Lower leg skin (tissue), 4 donors: ENCODE results near the gene LRIG1. TPM values are rescaled to one million over a fixed set of nuclear protein-coding genes. Genes with fewer than 3 reads are reported as not detected.

Experiments used
- DNase-seq, 2 donors: peaks; one replicate each; pipeline ENCODE4 v3.0.0-alpha.2; 2019; ENCODE audit warnings: low spot score in 2 of 2
- H3K4me3 ChIP-seq: fragments of 200-600 bp; sonication (generic); 2 replicates; pipeline ENCODE4 v1.5.1; 2017; ENCODE audit warnings: mild to moderate bottlenecking, low read depth; ENCODE audit not compliant: poor library complexity, severe bottlenecking
- POLR2A ChIP-seq, 2 donors: fragments of 450-650 bp; IDR thresholded peaks; one replicate each; pipeline ENCODE4 v1.6.1; 2016 to 2017; ENCODE audit warnings: antibody characterized with exemption in 2 of 2, mild to moderate bottlenecking in 1 of 2, moderate library complexity in 1 of 2
- WGBS, 2 donors: methylation state at CpG; one replicate each; pipeline ENCODE4 v1.1.5; 2018; 5-methylcytosine and 5-hydroxymethylcytosine counted together
- intact Hi-C: fragments of 100-400 bp; cut with DNase I; formaldehyde crosslinking; loops from one replicate; pipeline ENCODE4 v1.15.0; 2023; ENCODE audit warnings: low total_unique reads
- total RNA-seq, 4 donors: library from RNA; depleted of rRNA; stranded (reverse); fragments of >200 nt; gene quantifications; one replicate each; pipeline ENCODE4 v1.1.0, GENCODE V29; 2016
- TF ChIP-seq, protein P1 (sequence below), 3 donors: fragments of 450-650 bp; IDR thresholded peaks; one replicate each; pipeline ENCODE4 v1.5.1; 2016; ENCODE audit warnings: antibody characterized with exemption in 3 of 3, mild to moderate bottlenecking in 3 of 3, moderate library complexity in 2 of 3

LRIG1 gene, protein sequence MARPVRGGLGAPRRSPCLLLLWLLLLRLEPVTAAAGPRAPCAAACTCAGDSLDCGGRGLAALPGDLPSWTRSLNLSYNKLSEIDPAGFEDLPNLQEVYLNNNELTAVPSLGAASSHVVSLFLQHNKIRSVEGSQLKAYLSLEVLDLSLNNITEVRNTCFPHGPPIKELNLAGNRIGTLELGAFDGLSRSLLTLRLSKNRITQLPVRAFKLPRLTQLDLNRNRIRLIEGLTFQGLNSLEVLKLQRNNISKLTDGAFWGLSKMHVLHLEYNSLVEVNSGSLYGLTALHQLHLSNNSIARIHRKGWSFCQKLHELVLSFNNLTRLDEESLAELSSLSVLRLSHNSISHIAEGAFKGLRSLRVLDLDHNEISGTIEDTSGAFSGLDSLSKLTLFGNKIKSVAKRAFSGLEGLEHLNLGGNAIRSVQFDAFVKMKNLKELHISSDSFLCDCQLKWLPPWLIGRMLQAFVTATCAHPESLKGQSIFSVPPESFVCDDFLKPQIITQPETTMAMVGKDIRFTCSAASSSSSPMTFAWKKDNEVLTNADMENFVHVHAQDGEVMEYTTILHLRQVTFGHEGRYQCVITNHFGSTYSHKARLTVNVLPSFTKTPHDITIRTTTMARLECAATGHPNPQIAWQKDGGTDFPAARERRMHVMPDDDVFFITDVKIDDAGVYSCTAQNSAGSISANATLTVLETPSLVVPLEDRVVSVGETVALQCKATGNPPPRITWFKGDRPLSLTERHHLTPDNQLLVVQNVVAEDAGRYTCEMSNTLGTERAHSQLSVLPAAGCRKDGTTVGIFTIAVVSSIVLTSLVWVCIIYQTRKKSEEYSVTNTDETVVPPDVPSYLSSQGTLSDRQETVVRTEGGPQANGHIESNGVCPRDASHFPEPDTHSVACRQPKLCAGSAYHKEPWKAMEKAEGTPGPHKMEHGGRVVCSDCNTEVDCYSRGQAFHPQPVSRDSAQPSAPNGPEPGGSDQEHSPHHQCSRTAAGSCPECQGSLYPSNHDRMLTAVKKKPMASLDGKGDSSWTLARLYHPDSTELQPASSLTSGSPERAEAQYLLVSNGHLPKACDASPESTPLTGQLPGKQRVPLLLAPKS
- 10 to 100 TPM; 53.3 to 91.5 (median 69.8) TPM for total RNA-seq

DNA sequence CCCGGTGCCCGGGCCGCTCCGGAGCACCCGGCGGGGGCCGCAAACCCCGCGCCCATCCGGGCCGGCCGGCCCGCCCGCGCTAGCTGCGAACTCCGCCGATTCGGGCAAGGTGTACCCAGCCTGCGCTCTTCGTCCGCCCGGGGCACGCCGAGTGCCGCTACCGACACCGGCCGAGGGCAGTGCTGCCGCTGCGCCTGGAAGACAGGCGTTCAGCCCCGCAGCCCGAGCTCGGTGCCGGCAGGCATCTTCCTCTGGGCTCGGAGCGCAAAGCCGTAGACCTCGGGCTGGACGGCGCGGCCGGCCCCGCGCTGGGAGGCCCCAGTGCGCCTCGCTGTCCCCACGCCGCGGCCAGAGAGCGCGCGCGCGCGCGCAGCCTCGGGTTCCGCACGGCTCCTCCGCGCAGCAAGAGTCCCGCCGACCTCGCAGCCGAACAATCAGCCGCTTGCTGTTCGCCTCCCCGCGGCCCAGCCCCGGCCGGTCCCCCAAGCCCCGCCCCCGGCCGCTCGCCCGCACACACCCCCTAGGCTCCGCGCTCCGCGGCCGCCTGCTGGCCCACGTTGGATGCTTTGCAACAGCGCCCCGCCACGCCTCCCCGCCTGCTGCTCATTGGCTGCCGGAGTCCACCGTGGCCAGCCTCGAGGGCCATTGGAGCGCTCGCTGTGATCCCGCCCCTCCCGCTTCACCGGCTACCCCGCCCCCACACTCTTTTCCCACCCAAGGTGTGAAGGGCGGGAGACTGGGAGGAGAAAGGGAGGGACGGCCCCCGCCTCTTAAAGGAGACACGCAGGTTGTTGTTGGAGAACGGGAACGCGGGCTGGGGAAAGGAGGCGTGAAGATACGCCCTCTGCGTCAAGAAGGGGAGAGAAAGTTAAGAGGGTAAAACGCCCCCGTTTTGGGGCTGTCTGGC, at the start of gene LRIG1:
Gene LRIG1 (minus strand): TSS at position 447 of the 907 bp plus-strand sequence. CDS start 615 bp downstream, outside the sequence.
- intact Hi-C loops = no loop called here

DNA sequence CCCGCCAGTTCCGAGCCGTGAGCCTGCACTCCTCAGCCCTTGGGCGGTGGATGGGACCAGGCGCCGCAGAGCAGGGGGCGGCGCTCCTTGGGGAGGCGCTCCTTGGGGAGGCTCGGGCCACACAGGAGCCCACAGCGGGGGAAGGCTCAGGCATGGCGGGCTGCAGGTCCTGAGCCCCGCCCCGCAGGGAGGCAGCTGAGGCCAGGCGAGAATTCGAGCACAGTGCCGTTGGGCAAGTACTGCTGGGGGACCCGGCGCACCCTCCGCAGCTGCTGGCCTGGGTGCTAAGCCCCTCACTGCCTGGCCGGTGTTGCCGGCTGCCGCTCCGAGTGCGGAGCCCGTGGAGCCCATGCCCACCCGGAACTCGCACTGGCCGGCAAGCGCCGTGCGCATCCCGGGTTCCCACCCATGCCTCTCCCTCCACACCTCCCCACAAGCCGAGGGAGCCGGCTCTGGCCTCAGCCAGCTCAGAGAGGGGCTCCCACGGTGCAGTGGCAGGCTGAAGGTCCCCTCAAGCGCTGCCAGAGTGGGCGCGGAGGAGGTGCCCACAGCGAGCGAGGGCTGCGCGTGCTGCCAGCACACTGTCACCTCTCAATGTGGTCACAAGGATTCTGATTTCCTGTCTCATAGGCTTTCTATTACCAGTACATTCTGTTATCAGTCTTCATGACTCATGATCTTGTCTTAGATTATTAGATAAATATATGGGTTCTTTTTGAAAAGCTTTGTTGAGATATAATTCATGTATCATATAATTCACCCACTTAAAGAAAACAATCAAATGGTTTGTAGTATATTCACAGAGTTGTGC, 44.0 kb upstream of the LRIG1 start:
- DNase-seq = no peak
- 96 to 98% methylated on average over 32 to 41 of the region's 43 CpGs for WGBS, 2 donors
- H3K4me3 ChIP-seq = no peak overlapping the region
- no peak for TF ChIP-seq POLR2A (IDR thresholded peaks at IDR 0.05)
- TF ChIP-seq, protein P1, sequence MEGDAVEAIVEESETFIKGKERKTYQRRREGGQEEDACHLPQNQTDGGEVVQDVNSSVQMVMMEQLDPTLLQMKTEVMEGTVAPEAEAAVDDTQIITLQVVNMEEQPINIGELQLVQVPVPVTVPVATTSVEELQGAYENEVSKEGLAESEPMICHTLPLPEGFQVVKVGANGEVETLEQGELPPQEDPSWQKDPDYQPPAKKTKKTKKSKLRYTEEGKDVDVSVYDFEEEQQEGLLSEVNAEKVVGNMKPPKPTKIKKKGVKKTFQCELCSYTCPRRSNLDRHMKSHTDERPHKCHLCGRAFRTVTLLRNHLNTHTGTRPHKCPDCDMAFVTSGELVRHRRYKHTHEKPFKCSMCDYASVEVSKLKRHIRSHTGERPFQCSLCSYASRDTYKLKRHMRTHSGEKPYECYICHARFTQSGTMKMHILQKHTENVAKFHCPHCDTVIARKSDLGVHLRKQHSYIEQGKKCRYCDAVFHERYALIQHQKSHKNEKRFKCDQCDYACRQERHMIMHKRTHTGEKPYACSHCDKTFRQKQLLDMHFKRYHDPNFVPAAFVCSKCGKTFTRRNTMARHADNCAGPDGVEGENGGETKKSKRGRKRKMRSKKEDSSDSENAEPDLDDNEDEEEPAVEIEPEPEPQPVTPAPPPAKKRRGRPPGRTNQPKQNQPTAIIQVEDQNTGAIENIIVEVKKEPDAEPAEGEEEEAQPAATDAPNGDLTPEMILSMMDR (IDR thresholded peaks at IDR 0.05) = no peak
- intact Hi-C loops = no loop called here

More for the DNA sequence above, at the start of gene LRIG1:
- DNase-seq = peak; percentile 98 to 100
- H3K4me3 ChIP-seq = peak within 1 kb of the TSS; percentile 92
- 1% methylated on average over 31 to 35 of the region's 109 CpGs for WGBS, 2 donors
- TF ChIP-seq, protein P1 (IDR thresholded peaks at IDR 0.05) = no peak
- TF ChIP-seq POLR2A (IDR thresholded peaks at IDR 0.05) = peak in 1 of 2 donors; percentile 49

DNA sequence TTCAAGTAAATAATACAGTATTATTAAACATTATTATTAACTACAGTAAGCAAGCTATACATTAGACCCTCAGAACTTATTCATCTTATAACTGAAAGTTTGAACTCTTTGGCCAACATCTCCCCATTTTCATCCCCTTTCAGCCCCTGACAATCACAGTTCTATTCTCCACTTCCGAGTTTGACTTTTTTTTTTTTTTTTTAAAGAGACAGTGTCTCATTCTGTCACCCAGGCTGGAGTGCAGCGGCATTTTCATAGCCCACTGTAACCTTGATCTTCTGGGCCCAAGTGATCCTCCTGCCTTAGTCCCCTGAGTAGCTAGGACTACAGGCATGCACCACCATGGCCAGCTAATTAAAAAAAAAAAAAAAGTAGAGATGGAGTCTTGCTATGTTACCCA, 41.3 kb upstream of the LRIG1 start:
- H3K4me3 ChIP-seq = no peak overlapping the region
- TF ChIP-seq, protein P1 (IDR thresholded peaks at IDR 0.05) = no peak
- TF ChIP-seq POLR2A (IDR thresholded peaks at IDR 0.05) = no peak
- 56 to 61% methylated on average over 2 of the region's 2 CpGs for WGBS, 2 donors
- DNase-seq = no peak
- intact Hi-C loops = no loop called here

DNA sequence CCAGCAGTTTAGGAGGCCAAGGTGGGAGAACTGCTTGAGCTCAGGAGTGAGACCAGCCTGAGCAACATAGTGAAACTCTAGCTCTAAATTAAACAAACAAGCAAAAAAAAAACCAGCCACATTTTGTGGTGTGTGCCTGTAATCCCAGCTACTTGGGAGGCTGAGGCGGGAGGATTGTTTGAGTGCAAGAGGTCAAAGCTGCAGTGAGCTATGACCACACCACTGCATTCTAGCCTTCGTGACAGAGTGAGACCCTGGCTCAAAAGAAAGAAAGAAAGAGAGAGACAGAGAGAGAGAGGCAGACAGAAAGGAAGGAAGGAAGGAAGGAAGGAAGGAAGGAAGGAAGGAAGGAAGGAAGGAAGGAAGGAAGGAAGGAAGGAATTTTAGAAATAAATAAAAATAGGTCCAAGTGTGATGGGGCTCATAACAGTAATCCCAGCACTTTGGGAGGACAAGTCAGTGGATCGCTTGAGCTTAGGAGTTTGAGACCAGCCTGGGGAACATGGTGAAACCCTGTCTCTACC, 38.7 kb upstream of the LRIG1 start:
- intact Hi-C loops = no loop called here
- H3K4me3 ChIP-seq = no peak overlapping the region
- DNase-seq = no peak
- no peak for TF ChIP-seq POLR2A (IDR thresholded peaks at IDR 0.05)
- TF ChIP-seq, protein P1 (IDR thresholded peaks at IDR 0.05) = no peak
- 87 to 89% methylated on average over 3 of the region's 3 CpGs for WGBS, 2 donors
